Mesenchymal stem cell (in vitro differentiated cells and primary cell): ENCODE measurements around the gene KIAA1671.
A peak's percentile ranks its signal among the peaks of the same experiment; 100 is the strongest.

Experiments used
- DNase-seq: peaks from one replicate; pipeline ENCODE4 v3.0.0-alpha.2; 2013
- H2AFZ ChIP-seq: one replicate; pipeline ENCODE4 v1.6.1; 2013; ENCODE audit warnings: low read depth, mild to moderate bottlenecking, control low read depth, inconsistent platforms, low read length, moderate library complexity
- H2AK5ac ChIP-seq: 2 replicates; pipeline ENCODE4 v1.6.1; 2013; ENCODE audit warnings: low read length, moderate library complexity, mild to moderate bottlenecking, inconsistent platforms; ENCODE audit not compliant: severe bottlenecking
- H2BK120ac ChIP-seq: one replicate; pipeline ENCODE4 v1.6.1; 2013; ENCODE audit warnings: low read depth, mild to moderate bottlenecking, inconsistent platforms, low read length, moderate library complexity
- H2BK12ac ChIP-seq, 2 experiments: one replicate each; pipeline ENCODE4 v1.6.1; 2013; ENCODE audit warnings: inconsistent platforms in 2 of 2, low read length in 2 of 2, mild to moderate bottlenecking in 2 of 2, moderate library complexity in 2 of 2, control low read depth in 1 of 2
- H2BK15ac ChIP-seq: one replicate; pipeline ENCODE4 v1.6.1; 2013; ENCODE audit warnings: mild to moderate bottlenecking, low read depth, inconsistent platforms; ENCODE audit not compliant: poor library complexity, severe bottlenecking
- H2BK5ac ChIP-seq: 2 replicates; pipeline ENCODE4 v1.6.1; 2013; ENCODE audit warnings: low read depth, mild to moderate bottlenecking, low read length, control low read depth, inconsistent platforms; ENCODE audit not compliant: poor library complexity, severe bottlenecking
- H3K14ac ChIP-seq, 2 experiments: one replicate each; pipeline ENCODE4 v1.6.1; 2013; ENCODE audit warnings: inconsistent platforms in 2 of 2, low read length in 2 of 2, control low read depth in 1 of 2, mild to moderate bottlenecking in 1 of 2, moderate library complexity in 1 of 2
- H3K18ac ChIP-seq, 2 experiments: one replicate each; pipeline ENCODE4 v1.6.1; 2013; ENCODE audit warnings: inconsistent platforms in 2 of 2, low read length in 2 of 2, control low read depth in 1 of 2, low read depth in 1 of 2, mild to moderate bottlenecking in 1 of 2
- H3K23ac ChIP-seq, 2 experiments: one replicate each; pipeline ENCODE4 v1.6.1; 2013; ENCODE audit warnings: inconsistent platforms in 2 of 2, low read length in 2 of 2, mild to moderate bottlenecking in 2 of 2, moderate library complexity in 2 of 2, control low read depth in 1 of 2
- H3K27ac ChIP-seq: 2 replicates; pipeline ENCODE4 v1.5.1; 2013; ENCODE audit warnings: mild to moderate bottlenecking, moderate library complexity, low read length, control low read depth, inconsistent platforms; ENCODE audit not compliant: poor library complexity, severe bottlenecking
- H3K27me3 ChIP-seq, 2 experiments: 2 replicates each; pipeline versions ENCODE4 v1.6.1 to v1.7.0; 2013; ENCODE audit warnings: low read length in 2 of 2, mild to moderate bottlenecking in 2 of 2, moderate library complexity in 2 of 2, control low read depth in 1 of 2, inconsistent platforms in 1 of 2; ENCODE audit not compliant: control insufficient read depth in 1 of 2, insufficient read depth in 1 of 2
- H3K36me3 ChIP-seq, 2 experiments: 2 replicates each; pipeline versions ENCODE4 v1.6.1 to v1.7.0; 2013; ENCODE audit warnings: low read length in 2 of 2, control low read depth in 1 of 2, inconsistent platforms in 1 of 2, low read depth in 1 of 2, mild to moderate bottlenecking in 1 of 2; ENCODE audit not compliant: insufficient read depth in 2 of 2, control insufficient read depth in 1 of 2
- H3K4ac ChIP-seq, 2 experiments: one replicate each; pipeline ENCODE4 v1.6.1; 2013; ENCODE audit warnings: inconsistent platforms in 2 of 2, low read length in 2 of 2, mild to moderate bottlenecking in 2 of 2, moderate library complexity in 2 of 2, control low read depth in 1 of 2, low read depth in 1 of 2
- H3K4me1 ChIP-seq: 2 replicates; pipeline ENCODE4 v1.6.1; 2013; ENCODE audit warnings: low read depth, low read length, control low read depth; ENCODE audit not compliant: control insufficient read depth, insufficient read depth
- H3K4me2 ChIP-seq: 2 replicates; pipeline ENCODE4 v1.6.1; 2013; ENCODE audit warnings: low read length, mild to moderate bottlenecking, inconsistent platforms; ENCODE audit not compliant: poor library complexity, severe bottlenecking
- H3K4me3 ChIP-seq, 2 experiments: 2 replicates each; pipeline versions ENCODE4 v1.5.1 to v1.7.0; 2013; ENCODE audit warnings: low read length in 2 of 2, mild to moderate bottlenecking in 2 of 2, control low read depth in 1 of 2, low read depth in 1 of 2; ENCODE audit not compliant: insufficient read depth in 1 of 2
- H3K79me1 ChIP-seq: replicated peaks from 2 replicates; pipeline ENCODE4 v1.6.1; 2013; ENCODE audit warnings: mild to moderate bottlenecking, control low read depth, low read length, inconsistent platforms; ENCODE audit not compliant: poor library complexity, severe bottlenecking
- H3K9ac ChIP-seq: 2 replicates; pipeline ENCODE4 v1.7.0; 2013; ENCODE audit warnings: mild to moderate bottlenecking, low read length, moderate library complexity
- H3K9me3 ChIP-seq: 2 replicates; pipeline ENCODE4 v1.7.0; 2013; ENCODE audit warnings: mild to moderate bottlenecking, low read length; ENCODE audit not compliant: control insufficient read depth
- H4K8ac ChIP-seq: one replicate; pipeline ENCODE4 v1.6.1; 2013; ENCODE audit warnings: inconsistent platforms, mild to moderate bottlenecking, low read length, moderate library complexity
- H4K91ac ChIP-seq: one replicate; pipeline ENCODE4 v1.6.1; 2013; ENCODE audit warnings: mild to moderate bottlenecking, low read length, inconsistent platforms
- WGBS: methylation state at CpG from one replicate; pipeline ENCODE4 v1.1.7; 2013; ENCODE audit warnings: mixed read lengths; 5-methylcytosine and 5-hydroxymethylcytosine counted together

Gene KIAA1671

DNA sequence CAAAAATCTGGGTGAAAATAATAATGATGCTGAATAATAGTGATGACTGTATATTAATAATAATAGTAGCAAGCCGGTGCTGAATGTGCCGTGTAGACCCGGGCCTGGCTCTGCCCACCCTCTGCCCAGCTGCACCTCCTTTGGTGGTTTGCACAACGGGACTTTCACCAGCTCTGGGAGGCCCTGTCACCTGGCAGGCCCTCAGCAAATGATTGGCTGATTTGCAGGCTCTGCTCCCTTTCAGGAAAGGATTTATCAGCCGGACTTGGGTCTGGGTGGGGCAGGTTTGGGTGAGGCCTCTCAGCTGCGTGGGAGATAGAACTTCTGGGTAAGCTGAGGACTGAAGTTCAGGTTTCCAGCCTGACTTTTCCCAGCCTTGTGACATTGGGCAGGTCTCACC, 21.4 kb downstream of the KIAA1671 start:
- Histone ChIP-seq H3K9ac (no peak overlapping the region), H2BK15ac (no peak overlapping the region), H2AFZ (no peak overlapping the region), H3K4me2 (no peak overlapping the region), H4K8ac (no peak overlapping the region), H2AK5ac (no peak overlapping the region), H3K18ac (no peak overlapping the region), H3K4ac (no peak overlapping the region), H2BK120ac (no peak overlapping the region), H3K4me1 (peaks cover 12% of the 10 kb centered on the region), H3K27me3 (peaks cover 0 to 9% of the 10 kb centered on the region in 2 experiments), H3K23ac (no peak overlapping the region), H3K4me3 (no peak overlapping the region), H2BK12ac (no peak overlapping the region), H2BK5ac (no peak overlapping the region), H3K14ac (no peak overlapping the region), H3K36me3 (no peaks in the 10 kb centered on the region), H3K27ac (no peak overlapping the region), H3K9me3 (no peaks in the 10 kb centered on the region), H4K91ac (peak overlapping the region; percentile 64), H3K79me1 (peaks cover 3% of the 10 kb centered on the region)
- DNase-seq, result no peak
- WGBS, result 94% methylated on average over 6 of the region's 6 CpGs

DNA sequence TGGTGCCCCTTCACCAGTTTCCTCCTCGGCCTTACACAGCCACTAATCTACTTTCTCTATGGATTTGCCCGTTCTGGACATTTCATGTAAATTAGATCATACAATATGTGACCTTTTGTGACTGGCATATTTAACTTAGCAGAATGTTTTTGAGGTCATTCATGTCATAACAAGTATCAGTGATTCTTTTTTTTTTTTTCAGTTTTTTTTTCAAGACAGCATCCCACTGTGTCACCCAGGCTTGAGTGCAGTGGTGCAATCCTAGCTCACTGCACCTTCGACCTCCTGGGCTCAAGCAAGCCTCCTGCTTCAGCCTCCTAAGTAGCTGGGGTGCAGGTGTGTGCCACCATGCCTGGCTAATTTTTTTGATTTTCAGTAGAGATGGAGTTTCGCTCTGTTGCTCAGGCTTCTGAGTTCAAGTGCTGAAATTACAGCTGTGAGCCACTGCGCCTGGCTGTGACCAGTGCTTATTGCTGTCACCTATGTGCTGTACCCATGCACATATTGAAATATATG, 22.7 kb downstream of the KIAA1671 start:
- H3K27me3 ChIP-seq, result peaks cover 0 to 9% of the 10 kb centered on the region in 2 experiments
- DNase-seq, result no peak
- no peak overlapping the region for H2BK15ac ChIP-seq
- H3K4me3 ChIP-seq, result no peak overlapping the region
- H3K9ac ChIP-seq, result no peak overlapping the region
- no peak overlapping the region for H3K4me2 ChIP-seq
- no peak overlapping the region for H4K91ac ChIP-seq
- WGBS, result 96% methylated on average over 4 of the region's 5 CpGs
- no peak overlapping the region for H4K8ac ChIP-seq
- H2BK5ac ChIP-seq, result no peak overlapping the region
- H3K9me3 ChIP-seq, result no peaks in the 10 kb centered on the region
- H2BK120ac ChIP-seq, result no peak overlapping the region
- peaks cover 7% of the 10 kb centered on the region for H3K4me1 ChIP-seq
- peaks cover 3% of the 10 kb centered on the region for H3K79me1 ChIP-seq
- H3K14ac ChIP-seq, result no peak overlapping the region
- no peak overlapping the region for H3K4ac ChIP-seq
- peak overlapping the region in 1 of 2 experiments; percentile 38 for H3K18ac ChIP-seq
- H2AFZ ChIP-seq, result no peak overlapping the region
- no peak overlapping the region for H3K23ac ChIP-seq
- H3K27ac ChIP-seq, result no peak overlapping the region
- no peak overlapping the region for H2AK5ac ChIP-seq
- no peaks in the 10 kb centered on the region for H3K36me3 ChIP-seq
- no peak overlapping the region for H2BK12ac ChIP-seq

DNA sequence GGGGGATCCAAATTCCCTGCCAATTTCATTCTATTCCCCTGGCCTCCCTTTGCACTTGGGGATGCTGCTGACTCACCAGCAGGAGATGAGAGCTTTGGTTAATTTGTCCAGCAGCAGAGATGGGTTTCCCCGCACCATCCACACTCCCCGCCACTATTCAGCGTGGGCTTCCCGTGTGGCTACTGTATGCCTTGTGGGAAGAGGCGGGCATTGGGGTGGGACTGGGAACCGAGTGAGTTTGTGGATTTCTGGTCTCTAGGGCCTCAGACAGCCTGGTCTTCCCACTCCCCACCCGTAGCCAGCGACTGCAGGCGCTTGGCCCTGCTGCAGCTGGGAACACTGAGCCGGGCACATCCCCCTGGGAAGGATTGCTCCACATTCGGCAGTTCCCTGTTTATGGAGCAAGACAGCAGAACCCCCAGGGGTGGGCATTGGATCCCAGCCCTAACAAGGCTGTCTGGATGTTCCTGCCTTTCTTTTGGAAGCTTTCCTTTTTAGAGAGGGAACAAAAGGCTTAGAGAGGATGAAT, 23.4 kb downstream of the KIAA1671 start:
- Histone ChIP-seq H3K36me3 (no peaks in the 10 kb centered on the region), H2BK5ac (no peak overlapping the region), H3K9me3 (no peaks in the 10 kb centered on the region), H3K4me3 (peak overlapping the region in 1 of 2 experiments; percentile 63), H3K4me1 (peaks cover 7% of the 10 kb centered on the region), H3K4ac (peak overlapping the region; percentile 20 to 60), H2BK12ac (peak overlapping the region in 1 of 2 experiments; percentile 79), H3K14ac (no peak overlapping the region), H2AFZ (peak overlapping the region; percentile 37), H3K4me2 (no peak overlapping the region), H3K18ac (peak overlapping the region; percentile 69 to 74), H3K27ac (no peak overlapping the region), H3K23ac (peak overlapping the region in 1 of 2 experiments; percentile 17), H4K8ac (peak overlapping the region; percentile 90), H3K9ac (peak overlapping the region; percentile 68), H3K27me3 (peaks cover 0 to 9% of the 10 kb centered on the region in 2 experiments), H3K79me1 (peaks cover 3% of the 10 kb centered on the region), H2AK5ac (no peak overlapping the region), H2BK15ac (peak overlapping the region; percentile 49), H2BK120ac (peak overlapping the region; percentile 56), H4K91ac (peak overlapping the region; percentile 89)
- peak; percentile 56 for DNase-seq
- WGBS, result 52% methylated on average over 11 of the region's 11 CpGs

DNA sequence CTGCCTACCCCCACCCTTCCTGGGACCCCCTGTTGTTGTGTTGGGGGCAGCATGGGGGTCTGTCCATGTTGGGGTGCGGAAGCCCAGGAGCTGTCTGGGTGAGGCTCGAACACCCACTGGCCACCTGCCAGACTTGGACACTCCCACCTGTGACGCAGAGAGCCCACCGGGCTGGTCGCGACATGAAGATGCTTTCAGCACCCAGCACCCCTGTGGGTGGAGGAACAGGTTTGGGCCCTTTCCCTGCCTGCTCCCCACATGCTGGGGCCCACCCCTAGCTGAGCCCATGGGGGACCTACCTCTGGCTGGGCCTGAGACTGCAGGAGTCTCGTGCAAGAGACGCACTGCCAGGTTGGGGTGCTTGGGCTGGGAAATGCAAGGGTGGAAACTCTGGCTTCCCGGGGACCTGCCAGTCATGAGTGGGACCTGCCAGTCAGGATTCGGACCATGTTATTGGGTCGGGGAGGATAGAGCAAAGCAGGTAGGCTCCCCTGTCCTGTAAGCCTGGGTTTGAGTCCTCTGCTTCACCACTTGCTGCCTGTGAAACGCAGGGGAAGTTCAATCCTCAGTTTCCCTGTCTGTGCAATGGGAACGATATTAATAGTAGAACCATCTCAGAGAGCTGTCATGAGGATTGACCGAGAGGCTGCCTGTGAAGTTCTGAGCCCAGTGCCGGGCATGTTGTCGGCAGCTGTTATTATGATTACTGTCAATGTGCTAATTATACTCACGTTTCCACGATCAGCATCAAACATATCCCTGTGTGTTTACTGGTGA, 24.1 kb downstream of the KIAA1671 start:
- Histone ChIP-seq H3K4me3 (peak overlapping the region in 1 of 2 experiments; percentile 63), H4K8ac (peak overlapping the region; percentile 90), H2BK5ac (no peak overlapping the region), H3K36me3 (no peaks in the 10 kb centered on the region), H3K79me1 (peaks cover 3% of the 10 kb centered on the region), H4K91ac (peak overlapping the region; percentile 88), H2BK15ac (peak overlapping the region; percentile 75), H2BK120ac (peak overlapping the region; percentile 56), H3K4me2 (no peak overlapping the region), H2BK12ac (peak overlapping the region; percentile 18 to 82), H3K18ac (peak overlapping the region; percentile 67 to 69), H3K4ac (peak overlapping the region; percentile 60 to 64), H3K9me3 (no peaks in the 10 kb centered on the region), H2AK5ac (no peak overlapping the region), H3K27ac (no peak overlapping the region), H3K27me3 (peaks cover 0 to 6% of the 10 kb centered on the region in 2 experiments), H3K23ac (no peak overlapping the region), H3K4me1 (peaks cover 7% of the 10 kb centered on the region), H2AFZ (no peak overlapping the region), H3K14ac (peak overlapping the region in 1 of 2 experiments; percentile 37), H3K9ac (peak overlapping the region; percentile 68)
- DNase-seq, result no peak
- 93% methylated on average over 18 of the region's 18 CpGs for WGBS
